GM19025 (cell line): ENCODE measurements around the gene SEPTIN10.

Source experiments
- ATAC-seq: cut with Tn5 transposase; IDR thresholded peaks from one replicate; pipeline ENCODE4 v1.9.1; 2021; ENCODE audit warnings: mild to moderate bottlenecking, low read depth, moderate library complexity; ENCODE audit not compliant: unreplicated experiment

SEPTIN10 gene

GRCh38 chr2:109503191-109503590 is 110.6 kb downstream of the SEPTIN10 start:
- ATAC-seq = no peak

GRCh38 chr2:109501461-109501860 is 112.3 kb downstream of the SEPTIN10 start:
- ATAC-seq = no peak

DNA sequence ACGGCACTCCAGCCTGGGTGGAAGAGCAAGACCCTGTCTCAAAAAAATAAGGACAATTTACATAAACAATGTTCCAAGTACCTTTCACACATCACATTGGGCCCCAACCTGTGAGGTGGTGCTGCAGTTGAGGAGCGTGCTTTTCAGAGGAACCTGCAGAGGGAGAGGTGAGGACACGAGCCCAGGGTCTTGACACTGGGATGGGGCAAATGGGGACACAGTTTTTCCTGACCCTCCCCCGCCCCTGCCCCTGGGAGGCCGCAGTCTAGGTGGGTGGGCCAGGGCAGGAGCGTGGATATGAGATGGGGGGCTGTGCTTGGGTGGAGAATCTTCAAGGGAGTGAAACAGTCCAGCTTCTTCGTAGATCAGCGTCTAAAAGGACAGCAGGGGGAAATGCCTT is 112.9 kb downstream of the SEPTIN10 start:
- ATAC-seq = no peak

GRCh38 chr2:109499566-109499965 is 114.2 kb downstream of the SEPTIN10 start:
- ATAC-seq = no peak

DNA sequence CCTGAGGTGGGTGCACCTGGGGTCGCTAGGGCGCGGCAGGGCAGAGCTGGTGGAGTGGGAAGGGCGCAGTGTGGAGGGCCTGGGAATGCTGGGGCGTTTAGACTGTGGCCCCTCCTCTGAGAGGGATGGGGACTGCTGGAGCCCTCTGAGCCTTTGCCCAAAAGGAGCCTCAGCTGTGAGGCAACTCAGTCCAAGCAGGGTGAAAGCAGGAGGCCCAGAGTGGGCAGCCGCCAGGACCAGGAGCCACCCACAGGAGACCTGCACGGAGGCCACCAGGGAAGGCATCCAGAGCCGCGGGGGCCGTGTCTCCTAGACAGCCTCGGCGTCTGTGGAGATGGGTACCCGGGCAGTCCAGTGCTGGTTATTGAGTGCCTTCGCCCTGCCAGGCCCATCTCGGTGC is 114.9 kb downstream of the SEPTIN10 start:
- ATAC-seq = no peak

DNA sequence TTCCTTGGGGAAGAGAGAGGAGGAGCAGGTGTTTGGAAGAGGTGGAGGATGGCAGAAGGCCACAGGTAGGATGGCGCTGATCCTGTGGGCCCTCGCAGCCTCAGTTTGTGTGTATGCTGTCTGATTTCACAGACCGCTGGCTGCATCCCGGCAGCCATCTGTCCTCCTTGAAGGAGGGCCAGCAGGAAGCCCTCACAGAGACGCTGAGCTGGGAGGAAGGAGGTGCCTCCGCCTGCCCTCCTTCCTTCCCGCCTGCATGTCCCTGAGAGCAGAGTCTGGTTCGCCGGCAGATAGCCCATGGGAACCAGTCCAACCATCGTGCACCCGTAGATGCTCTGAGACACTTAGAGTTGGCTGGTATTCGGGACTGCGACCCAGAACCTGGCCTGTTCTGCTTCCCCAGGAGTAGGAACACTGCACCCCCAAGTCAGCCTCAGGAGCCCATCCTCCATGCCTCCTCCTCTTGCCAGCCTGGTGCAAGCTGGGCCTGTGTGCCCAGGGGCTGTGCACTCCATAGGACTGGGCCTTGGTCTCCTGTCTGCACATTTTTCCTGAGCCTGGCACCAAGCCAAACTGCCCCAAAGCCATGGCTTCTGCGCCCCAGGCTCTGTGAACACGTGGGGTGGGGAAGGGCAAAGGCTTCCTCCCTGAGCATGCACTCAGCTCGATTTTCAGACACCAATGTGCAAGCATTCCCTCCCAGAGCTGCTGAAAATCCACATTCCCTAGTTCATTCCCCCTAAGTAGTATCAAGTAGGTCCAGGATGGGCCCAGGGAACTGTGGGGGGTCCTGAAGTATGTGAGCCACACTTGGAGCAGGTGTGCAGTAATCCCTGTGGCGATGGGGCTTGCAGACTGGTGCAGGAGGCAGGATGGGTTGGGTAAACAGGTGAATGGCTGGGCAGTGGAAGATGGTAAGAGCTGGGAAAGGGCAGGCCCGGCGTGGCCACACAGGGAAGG is 115.6 kb downstream of the SEPTIN10 start:
- ATAC-seq = no peak

DNA sequence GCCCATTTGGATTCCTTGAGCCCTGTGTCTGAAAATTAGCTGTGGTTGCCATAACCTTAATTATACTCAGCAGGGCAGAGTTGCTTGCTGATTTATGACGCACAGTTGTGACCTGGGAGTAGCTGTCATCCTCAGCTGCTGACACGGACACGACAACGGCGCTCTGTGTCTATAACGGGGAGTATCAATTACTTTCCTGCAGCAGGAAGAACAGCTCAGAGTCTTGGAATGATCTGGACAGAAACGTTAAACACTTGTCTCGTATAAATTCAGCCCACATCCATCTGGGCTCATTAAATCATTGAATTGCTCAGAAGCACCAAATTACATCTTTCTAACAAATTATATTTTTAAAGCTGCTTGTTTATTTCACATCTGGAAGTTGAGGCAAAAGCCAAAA is 116.3 kb downstream of the SEPTIN10 start:
- ATAC-seq = no peak

- ATAC-seq = no peak
Observed at GRCh38 chr2:109494351-109494750, 119.4 kb downstream of the SEPTIN10 start.

GRCh38 chr2:109493176-109493935 is 120.4 kb downstream of the SEPTIN10 start:
- ATAC-seq = no peak
